Thyroid gland (tissue), 4 donors: ENCODE data around the gene OR10J4.

Experiments
- CTCF ChIP-seq, 6 experiments: fragments of 200-600 bp in 3 of 6; fragments of 450-650 bp in 3 of 6; sonication (generic) in 3 of 6; IDR thresholded peaks; one replicate each; pipeline ENCODE4 v1.5.1; 2016 to 2019; ENCODE audit warnings: antibody characterized with exemption in 6 of 6, mild to moderate bottlenecking in 2 of 6, inconsistent platforms in 1 of 6, moderate library complexity in 1 of 6
- POLR2A ChIP-seq, 2 donors: fragments of 450-650 bp; IDR thresholded peaks; one replicate each; pipeline ENCODE4 v1.6.1; 2017; ENCODE audit warnings: antibody characterized with exemption in 2 of 2, mild to moderate bottlenecking in 2 of 2, moderate library complexity in 1 of 2

GRCh38 chr1:159473335-159473734, 41.3 kb downstream of the OR10J4 start:
- TF ChIP-seq CTCF (IDR thresholded peaks at IDR 0.05) = no peak
- TF ChIP-seq POLR2A (IDR thresholded peaks at IDR 0.05) = no peak
